ENCODE data around the gene DRC7.

DNA sequence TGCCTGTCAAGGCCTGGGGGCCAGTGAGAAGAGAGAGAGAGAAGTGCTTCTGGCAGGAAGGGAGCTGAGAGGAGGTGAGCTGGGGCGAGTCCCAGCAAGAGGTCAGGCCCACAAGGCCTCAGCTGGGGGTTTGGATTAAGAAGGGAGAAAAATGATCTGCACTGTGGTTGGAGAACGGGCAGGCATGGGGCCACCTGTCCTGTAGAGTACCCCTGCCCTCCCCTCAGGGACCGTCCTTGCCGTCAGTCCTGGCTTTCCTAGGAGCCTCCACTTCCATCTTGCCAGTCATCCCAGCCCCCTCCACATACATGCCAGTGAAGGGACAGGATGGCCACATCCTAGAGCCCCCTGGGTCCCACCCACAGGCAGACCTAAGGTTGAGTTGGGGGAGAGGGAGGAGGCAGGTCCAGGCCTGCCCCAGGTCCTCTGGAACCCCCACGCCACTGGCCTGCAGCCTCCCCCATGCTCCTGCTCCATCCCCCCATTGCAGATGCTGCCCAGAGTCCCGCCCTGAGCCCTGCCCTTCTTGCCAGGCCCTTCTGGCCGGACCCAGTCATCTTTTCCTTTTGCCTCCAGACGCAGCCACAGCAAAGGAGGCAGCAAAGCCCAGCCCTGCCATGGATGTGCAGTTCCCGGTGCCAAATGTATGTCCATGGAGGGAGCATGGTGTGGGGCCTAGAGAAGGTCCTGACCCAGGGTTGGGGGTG, 59.9 kb downstream of the DRC7 start:
- TF ChIP-seq, protein P1, sequence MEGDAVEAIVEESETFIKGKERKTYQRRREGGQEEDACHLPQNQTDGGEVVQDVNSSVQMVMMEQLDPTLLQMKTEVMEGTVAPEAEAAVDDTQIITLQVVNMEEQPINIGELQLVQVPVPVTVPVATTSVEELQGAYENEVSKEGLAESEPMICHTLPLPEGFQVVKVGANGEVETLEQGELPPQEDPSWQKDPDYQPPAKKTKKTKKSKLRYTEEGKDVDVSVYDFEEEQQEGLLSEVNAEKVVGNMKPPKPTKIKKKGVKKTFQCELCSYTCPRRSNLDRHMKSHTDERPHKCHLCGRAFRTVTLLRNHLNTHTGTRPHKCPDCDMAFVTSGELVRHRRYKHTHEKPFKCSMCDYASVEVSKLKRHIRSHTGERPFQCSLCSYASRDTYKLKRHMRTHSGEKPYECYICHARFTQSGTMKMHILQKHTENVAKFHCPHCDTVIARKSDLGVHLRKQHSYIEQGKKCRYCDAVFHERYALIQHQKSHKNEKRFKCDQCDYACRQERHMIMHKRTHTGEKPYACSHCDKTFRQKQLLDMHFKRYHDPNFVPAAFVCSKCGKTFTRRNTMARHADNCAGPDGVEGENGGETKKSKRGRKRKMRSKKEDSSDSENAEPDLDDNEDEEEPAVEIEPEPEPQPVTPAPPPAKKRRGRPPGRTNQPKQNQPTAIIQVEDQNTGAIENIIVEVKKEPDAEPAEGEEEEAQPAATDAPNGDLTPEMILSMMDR (IDR thresholded peaks at IDR 0.05) = no peak
- TF ChIP-seq POLR2A (IDR thresholded peaks at IDR 0.05) (no peak), POLR2AphosphoS5 (IDR thresholded peaks at IDR 0.05; ENCODE audit: insufficient read depth in 1 of 2, low read depth in 1 of 2) (no peak)
